HG02973 (cell line): ENCODE results near the gene MBOAT1.
"Not testable (repeated sequence)": the region's sequence is repeated elsewhere in the genome, so short reads cannot be mapped to it uniquely, and the experiment has no call there.

Experiments used
- ATAC-seq: cut with Tn5 transposase; IDR thresholded peaks from one replicate; pipeline ENCODE4 v1.9.1; 2021; ENCODE audit warnings: moderate library complexity; ENCODE audit not compliant: unreplicated experiment

MBOAT1 gene

GRCh38 chr6:20173833-20174792 is 38.2 kb downstream of the MBOAT1 start:
- ATAC-seq: peak; percentile 68

DNA sequence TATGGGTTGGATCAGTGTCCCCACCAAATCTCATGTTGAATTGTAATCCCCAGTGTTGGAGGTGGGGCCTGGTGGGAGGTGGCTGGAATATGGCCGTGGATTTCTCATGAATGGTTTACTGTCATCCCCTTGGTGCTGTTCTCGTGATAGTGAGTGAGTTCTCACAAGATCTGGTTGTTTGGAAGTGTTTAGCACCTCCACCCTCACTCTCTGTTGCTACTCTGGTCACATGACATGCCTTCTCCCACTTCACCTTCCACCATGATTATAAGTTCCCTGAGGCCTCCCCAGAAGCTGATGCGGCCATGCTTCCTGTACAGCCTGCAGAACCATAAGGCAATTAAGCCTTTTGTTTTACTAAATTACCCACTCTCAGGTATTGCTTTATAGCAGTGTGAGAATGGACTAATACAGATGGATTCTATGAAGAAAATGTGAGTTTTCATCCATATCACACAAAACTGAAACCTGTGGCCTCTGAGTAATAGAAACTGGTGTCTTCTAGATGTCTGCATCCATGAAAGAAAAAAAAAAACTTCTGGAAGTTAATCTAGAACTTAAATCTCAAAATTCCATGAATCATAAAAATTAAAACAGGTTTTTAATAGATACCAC is 39.3 kb downstream of the MBOAT1 start:
- ATAC-seq: no peak

- no peak for ATAC-seq
Observed at GRCh38 chr6:20170455-20171148, 41.7 kb downstream of the MBOAT1 start.

DNA sequence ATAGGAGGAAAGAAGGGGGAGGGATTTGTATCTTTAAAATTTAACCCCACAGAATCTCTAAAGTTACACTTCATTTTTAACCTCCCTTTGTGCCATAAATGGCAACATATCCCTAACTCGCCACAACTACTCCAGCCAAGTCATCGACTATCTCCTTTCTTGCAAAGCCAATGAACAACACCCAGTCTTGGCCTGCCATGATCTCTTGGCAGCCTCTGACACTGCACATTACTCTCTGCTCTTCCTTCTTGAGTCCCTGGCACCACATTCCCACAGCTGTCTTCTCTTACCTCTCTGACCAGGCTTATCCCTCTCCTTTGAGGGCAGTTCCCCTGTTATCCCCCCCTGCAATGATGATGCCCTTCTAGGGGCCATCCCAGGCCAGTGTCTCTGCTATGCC is 42.5 kb downstream of the MBOAT1 start:
- ATAC-seq: no peak

- ATAC-seq: no peak
Observed at GRCh38 chr6:20169119-20169557, 43.1 kb downstream of the MBOAT1 start.

DNA sequence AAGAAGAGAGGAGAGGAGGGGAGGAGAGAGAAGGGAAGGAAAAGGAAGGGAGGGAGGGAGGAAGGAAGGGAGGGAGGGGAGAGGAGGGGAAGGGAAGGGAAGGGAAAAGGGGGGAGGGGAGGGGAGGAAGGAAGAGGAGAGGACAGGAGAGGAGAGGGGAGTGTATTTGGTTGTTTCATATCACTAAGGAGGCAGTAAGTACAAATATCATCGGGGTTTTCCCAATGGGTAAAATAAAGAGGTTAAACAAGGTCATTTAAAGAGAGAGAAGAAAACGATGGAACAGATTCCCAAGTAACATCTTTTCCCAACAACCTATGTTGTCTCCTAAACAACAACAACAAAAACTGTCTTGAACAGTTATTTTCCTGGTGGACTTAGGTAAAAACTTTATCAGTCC is 43.6 kb downstream of the MBOAT1 start:
- ATAC-seq: no peak

DNA sequence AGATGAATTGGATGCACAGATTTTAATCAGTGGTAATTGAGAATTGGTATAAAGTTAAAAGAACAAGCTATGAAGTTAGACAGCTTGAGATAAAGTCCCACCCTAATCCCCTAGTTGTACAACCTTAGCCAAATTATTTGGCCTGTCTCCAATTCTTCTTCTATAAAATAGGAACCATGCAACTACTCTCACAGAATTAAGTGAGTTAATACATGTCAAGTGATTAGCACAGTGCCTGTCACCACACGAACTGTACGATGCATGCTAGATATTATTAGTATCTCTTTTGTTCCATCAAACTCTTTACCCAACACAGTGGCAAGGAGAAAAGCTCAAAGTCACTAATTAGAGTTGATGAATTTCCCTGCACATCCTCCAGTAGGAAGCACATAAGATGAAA is 44.7 kb downstream of the MBOAT1 start:
- ATAC-seq: no peak

DNA sequence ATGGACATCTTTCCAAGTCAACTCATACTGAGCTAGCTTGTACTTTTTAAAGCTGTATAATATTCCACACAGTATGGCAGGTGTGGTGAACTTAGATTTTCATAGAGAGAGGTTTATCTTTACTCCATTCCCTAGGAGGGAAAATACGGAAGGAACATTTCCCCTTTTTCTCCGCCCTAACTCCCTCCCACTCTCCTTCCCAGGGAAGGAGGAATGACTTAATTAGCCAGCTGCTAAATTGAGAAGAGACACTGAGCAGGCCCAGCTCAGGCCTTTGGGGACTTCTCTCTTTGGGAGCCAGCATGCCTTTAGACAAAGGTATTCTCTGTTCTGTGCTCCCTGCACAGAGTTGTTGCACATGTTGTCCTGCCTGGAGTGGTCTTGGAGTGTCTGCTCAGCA is 46.1 kb downstream of the MBOAT1 start:
- ATAC-seq: no peak

DNA sequence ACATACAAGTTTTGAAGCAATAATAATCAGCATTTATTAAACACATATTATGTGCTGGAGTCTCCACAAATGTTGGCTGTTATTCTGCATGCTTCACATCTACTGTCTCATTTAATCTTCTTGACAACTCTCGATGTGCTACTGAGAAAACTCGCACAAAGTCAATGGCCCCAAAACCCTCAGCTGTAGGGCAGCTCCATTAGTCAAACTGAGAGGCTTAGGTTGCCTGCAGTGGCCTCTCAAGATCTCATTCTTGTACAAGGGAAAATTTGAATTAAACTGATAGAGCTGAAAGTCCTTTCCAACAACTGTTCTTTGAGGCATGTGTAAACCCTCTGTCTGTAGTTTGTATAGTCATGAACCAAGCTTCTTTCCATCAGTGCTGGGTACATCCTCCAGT is 49.8 kb downstream of the MBOAT1 start:
- ATAC-seq: no peak

DNA sequence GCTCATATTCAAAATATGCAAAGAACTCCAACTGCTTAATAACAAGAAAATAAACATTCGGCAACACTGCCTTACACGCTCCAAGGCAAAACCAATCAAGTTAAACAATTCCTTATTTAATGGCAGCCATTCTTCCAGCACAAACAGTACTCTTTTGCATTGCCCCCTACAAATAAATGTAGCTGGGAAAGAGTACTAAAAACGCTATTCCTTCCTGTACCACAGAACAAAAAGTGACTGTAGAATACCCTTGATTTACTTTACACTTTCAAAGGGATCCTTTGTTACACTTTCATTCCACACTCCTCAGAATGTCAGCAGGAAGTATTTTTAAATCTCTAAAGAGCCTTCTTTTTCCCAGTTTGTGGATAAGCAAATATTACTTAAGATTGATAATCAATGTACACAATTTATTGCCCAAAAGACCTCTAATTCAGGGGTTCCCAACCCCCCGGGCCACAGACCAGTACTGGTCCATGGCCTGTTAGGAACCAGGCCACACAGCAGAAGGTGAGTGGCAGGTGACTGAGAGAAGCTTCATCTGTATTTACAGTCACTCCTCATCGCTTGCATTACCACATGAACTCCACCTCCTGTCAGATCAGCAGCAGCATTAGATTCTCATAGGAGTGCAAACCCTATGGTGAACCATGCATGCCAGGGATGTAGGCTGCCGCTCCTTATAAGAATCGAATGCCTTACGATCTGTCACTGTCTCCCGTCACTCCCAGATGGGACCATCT is 51.6 kb downstream of the MBOAT1 start:
- no peak for ATAC-seq

GRCh38 chr6:20159781-20160540 is 52.3 kb downstream of the MBOAT1 start:
- ATAC-seq: no peak

- ATAC-seq: no peak
Observed at GRCh38 chr6:20159098-20159497, 53.2 kb downstream of the MBOAT1 start.

- no peak for ATAC-seq
Observed at GRCh38 chr6:20158676-20159075, 53.6 kb downstream of the MBOAT1 start.

GRCh38 chr6:20156824-20157223 is 55.4 kb downstream of the MBOAT1 start:
- ATAC-seq: no peak

GRCh38 chr6:20154753-20155152 is 57.5 kb downstream of the MBOAT1 start:
- no peak for ATAC-seq

GRCh38 chr6:20153194-20153593 is 59.1 kb downstream of the MBOAT1 start:
- ATAC-seq: no peak

GRCh38 chr6:20148433-20148832 is 63.8 kb downstream of the MBOAT1 start:
- no peak for ATAC-seq

- no peak for ATAC-seq
Observed at GRCh38 chr6:20147469-20147868, 64.8 kb downstream of the MBOAT1 start.

DNA sequence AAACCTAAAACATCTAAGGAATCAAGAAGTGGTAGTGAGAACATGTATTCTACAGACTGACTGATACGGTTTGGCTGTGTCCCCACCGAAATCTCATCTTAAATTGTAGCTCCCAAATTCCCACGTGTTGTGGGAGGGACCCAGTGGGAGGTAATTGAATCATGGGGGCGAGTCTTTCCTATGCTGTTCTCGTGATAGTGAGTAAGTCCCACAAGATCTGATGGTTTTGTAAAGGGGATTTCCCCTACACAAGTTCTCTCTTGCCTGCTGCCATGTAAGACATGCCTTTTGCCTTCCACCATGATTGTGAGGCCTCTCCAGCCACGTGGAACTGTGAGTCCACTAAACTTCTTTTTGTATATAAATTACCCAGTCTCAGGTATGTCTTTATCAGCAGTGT is 65.4 kb downstream of the MBOAT1 start:
- not testable (repeated sequence) for ATAC-seq

GRCh38 chr6:20146291-20146690 is 66.0 kb downstream of the MBOAT1 start:
- no peak for ATAC-seq
